Body of pancreas (tissue), 4 donors: ENCODE data around the gene PITRM1.

ENCODE experiments used
- CTCF ChIP-seq, 7 experiments: fragments of 450-650 bp in 4 of 7; fragments of 200-600 bp in 3 of 7; sonication (generic) in 3 of 7; IDR thresholded peaks; one replicate each; pipeline ENCODE4 v1.5.1; 2016 to 2019; ENCODE audit warnings: antibody characterized with exemption in 7 of 7
- POLR2A ChIP-seq, 3 donors: fragments of 450-650 bp; IDR thresholded peaks; one replicate each; pipeline ENCODE4 v1.6.1; 2016; ENCODE audit warnings: antibody characterized with exemption in 3 of 3, mild to moderate bottlenecking in 2 of 3

GRCh38 chr10:3194871-3195270, 22.3 kb upstream of the PITRM1 start:
- TF ChIP-seq CTCF (IDR thresholded peaks at IDR 0.05) (no peak), POLR2A (IDR thresholded peaks at IDR 0.05) (no peak)
